GM19238 (cell line): ENCODE measurements around the gene VSNL1.
"Not testable (repeated sequence)": the region's sequence is repeated elsewhere in the genome, so short reads cannot be mapped to it uniquely, and the experiment has no call there.

Experiments
- DNase-seq: peaks from one replicate; pipeline ENCODE4 v3.0.0; 2011; ENCODE audit warnings: low spot score; ENCODE audit not compliant: insufficient read length

The VSNL1 gene

DNA sequence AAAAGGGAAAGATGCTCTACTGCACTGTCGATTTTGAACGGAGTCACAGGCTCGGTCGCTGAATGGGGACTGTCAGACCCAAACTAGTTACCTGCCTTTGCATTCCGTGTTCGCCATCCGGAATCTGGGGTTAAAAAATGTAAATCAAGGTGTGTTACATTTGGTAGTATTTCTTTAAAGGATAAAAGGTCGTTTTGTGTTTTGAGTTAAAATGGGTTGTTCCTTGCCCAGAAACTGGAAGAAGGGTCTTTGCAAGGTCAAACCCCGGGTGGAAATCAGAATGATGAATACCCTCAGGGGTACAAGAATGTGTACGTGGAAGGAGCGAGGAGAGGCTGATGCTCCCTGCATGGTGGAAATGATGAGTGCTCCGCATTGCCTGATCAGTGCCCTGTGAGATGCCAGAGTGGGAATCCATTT is 1.0 kb downstream of the VSNL1 start:
- no peak for DNase-seq

DNA sequence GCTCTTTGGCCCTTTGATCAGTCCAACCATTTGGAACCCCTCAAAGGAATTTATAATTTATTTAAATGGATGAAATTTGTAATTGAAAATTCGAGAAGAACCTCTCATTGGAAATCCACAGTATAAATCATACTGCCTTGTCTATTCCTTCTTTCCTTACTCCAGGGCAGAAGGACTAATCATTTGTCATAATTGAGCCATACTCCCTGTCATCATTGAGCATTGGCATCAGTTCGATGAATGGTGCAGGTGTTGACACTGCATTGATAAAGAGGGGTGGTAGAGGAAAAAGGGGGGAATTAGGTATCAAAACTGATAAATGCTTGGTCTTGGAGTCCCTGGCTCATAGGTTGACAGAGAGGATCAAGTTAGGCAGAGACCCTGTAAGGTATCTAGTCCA is 2.0 kb downstream of the VSNL1 start:
- no peak for DNase-seq

DNA sequence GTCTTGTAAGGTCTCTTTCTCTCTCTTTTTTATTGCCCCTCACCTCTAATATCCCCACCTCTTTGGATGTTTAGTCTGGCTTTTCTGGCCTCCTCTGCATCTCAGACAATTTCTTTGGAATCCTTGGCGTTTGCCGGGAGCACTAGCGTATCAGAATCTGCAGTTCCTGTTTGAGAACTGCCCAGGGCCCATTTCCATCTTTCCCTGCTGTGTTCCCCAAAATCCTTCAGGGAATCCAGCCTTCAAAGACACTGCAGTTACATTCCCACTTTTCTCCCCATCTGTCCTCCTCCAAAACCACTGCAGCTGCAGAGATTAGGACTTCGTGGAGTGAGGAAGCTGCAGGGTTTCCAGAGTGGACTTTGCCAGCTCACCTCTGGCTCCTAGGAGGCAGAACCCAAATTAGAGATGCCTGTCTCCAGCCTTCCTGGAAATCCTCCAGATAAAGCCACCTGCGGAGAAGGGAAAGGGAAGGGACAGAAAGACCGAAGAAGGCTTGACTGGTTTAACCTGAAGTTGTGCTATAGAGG is 2.7 kb downstream of the VSNL1 start:
- DNase-seq = no peak

DNA sequence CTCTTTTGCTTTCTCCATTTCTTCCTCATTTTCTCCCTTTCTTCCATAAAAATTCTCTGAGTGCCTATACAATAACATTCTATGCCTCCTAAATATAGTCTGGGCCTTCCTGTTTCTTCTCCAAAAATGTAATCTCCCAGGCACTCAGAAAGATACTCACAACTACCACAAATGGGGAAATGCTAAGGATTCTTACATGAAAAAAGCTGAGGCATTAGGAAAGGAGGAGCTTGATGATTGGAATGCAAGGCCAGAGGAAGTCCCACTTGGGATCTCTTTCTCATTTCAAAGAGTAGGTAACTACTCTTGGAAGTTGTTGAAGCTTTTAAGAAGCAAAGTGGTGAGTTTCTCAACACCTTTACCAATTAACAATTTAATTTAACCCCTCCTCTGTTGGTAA is 3.4 kb downstream of the VSNL1 start:
- DNase-seq = no peak

DNA sequence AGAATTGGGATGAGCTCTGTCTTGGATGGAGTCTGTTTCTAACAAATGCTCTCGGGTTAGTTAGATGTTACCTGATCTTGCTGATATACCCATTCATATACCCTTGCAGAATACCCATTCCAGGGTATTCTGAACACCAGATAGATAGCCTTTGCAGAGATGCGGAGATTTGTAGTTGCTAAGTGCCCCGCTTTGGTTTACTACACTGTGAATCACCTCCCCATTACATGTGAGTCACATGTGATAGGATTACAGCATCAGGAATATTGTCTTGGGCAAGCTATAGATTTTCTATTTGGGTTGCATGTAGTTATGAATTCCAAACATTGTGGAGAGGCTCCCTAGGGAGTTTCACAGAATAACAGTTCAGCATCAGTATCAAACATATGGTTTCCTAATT is 3.8 kb downstream of the VSNL1 start:
- DNase-seq = no peak

DNA sequence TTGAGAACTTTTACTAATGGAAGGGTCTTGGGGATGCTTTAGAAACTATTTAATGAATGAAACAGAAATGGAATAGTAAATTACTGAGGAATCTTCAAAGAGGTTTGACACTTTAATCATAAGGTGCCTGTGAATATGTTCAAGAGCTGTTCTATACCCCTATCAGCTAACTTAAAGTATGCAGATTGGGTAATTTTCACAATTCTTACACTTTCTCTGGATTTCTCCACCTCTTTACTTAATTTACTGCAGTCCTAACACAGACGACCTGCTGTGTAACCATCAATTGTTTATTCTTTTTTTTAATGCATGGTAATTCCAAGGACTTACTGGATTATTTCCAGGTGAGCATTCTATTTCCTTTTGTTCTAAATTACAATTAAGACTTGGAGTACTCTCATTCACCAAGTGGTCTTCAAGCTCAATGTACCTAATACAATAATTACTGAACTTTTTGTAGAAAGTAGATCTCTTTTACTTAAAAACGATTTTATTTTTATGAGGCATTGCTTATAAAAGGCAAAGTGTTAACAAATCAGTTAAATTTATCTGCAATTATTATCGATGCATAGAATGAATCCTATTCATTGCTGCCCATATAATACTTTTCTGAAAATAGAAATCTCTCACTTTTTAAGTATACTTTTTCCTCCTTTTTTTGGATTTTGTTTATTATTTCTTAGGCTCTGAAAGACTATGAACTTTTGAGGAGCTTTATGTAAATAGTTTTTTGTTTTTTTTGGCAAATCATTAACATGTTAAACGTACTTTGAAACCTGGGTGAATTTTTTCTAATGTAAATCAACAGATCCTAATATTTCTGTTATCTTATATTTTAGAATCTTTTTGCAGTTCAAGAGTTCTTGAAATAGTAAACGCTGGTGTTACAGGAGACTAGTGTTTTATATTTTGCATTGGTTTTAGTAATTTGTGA is 5.5 kb downstream of the VSNL1 start:
- DNase-seq = no peak

DNA sequence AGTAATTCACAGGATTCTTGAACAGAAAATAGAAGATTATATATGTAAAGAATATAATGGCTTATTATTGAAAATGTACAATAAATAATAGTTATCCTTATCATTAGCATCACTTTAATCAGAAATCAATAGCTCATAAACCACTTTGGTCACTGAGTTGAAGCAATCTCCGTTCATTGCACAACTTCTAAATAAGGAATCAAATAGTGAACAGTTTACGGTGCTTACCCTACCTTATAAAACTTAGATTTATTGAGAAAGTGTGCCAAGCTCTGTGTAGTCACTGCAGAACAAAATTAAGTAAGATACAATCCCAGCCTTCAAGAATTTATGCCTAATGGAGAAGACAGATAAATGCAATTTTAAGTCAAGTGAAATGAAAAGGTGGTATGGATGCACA is 6.7 kb downstream of the VSNL1 start:
- no peak for DNase-seq

DNA sequence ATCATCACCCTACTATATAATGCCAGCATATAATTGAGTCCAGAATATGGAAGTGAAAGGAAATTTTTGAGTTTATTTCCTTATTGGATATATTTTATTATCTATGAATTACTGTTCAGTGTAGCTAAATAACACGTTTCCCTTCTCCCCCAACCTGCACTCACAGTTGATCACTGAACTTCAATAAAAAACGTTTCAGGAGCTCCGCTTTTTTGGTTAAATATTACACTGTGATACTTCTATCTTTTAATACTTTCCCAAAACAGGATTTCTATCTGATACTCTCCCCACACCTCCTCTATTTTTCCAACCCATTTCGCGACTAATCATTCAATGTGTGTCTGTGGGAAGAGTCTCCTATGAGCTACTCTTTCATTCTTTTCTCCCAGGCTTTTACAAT is 7.2 kb downstream of the VSNL1 start:
- no peak for DNase-seq

DNA sequence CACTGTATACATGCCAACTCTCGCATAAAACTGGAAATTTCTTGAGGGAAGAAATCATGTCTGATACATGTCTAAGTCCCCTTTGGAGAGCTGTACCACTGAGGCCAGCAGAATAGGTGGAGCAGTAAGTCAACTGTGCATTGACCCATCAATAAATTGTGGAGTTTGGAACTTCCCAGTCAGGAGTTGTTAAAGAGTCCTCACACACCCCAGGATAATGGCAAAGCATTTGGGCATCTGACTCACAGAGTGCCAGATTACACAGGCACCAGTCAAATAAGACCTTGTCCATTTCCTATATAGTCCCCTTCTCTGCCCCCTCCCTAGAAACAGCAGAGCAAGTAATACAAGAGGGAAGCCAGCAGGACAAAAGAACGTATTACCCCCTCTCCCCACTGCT is 10.4 kb downstream of the VSNL1 start:
- no peak for DNase-seq

DNA sequence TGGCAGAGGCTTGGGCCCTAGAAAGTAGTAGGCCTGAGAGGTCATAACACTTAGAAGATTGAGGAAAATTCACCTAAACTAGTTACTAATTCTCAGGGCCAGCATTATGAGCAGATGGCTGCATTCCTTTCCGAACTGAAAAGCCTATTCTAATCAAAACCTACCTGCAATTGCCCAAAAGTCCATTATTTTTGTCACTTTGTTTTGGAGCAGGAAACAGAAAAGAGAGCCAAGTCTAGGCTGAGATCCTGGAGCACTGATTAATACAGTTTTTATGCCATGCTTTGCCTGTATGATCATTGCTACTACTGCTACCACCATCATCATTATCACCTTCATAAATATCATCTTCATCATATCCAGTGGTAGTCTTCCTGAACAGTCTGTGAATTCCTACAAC is 14.7 kb downstream of the VSNL1 start:
- DNase-seq = no peak

DNA sequence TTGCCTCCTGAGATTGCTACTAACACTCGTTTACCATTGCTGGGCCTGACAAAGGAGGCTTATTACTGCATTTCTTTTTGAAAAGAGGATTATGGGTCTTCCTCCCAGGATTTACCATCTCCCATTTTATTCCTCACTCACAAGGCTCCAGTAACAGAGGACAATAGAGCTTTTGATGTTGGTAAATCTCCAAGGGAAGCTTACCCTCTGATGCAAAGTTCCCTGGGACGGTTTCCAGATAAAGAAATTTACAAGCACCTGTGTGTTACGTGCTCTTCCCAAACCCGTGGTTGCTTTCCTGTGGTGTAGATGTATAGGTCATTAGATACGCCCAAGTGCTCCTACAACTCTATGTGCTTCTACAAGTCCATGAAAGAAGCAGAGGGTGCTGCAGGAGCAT is 17.1 kb downstream of the VSNL1 start:
- DNase-seq = no peak

DNA sequence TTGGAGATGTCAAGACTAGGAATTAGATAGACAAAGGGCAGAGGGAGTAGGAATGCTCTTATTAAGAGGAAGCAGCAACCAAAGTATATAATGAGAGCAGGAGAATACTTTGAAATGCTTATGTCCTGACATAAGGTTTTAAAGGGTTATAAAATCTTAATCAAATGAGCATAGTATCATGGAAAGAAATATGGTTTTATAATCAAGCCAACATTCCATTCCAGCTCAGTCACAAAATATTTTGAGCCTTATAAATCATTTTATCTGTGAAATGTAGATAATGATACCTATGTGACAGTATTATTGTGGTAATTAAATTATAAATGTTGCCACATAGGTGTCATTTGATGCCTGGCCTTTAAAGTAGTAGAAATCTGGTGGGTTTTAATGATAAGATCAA is 17.6 kb downstream of the VSNL1 start:
- no peak for DNase-seq

DNA sequence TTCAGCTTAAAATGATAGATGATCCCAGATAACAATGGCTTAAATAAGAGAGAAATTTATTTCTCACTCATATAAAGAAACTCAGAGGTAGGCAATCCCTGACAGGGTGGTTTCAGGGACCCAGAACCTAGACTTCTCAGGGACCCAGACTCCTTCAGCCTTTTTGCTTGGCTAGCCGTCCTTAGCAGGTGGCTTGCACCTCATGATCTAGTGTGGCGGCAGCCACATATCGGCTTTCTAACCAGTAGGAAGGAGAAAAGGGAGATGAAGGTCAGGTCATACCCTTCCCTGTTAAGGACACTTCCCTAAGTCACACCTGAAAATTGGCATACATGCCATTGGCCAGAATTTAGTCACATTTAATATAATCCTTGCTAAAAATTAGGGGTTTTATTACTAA is 18.4 kb downstream of the VSNL1 start:
- no peak for DNase-seq

DNA sequence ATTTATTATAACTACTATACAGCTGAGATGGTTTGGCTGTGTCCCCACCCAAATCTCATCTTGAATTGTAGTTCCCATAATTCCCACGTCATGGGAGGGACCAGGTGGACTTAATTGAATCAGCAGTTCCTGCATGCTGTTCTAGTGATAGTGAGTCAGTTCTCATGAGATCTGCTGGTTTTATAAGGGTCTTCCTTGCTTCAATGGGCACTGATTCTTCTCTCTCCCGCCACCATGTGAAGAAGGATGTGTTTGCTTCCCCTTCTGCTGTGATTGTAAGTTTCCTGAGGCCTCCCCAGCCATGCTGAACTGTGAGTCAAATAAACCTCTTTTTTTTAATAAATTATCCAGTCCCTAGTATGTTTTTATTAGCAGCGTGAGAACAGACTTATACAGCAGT is 25.2 kb downstream of the VSNL1 start:
- not testable (repeated sequence) for DNase-seq

DNA sequence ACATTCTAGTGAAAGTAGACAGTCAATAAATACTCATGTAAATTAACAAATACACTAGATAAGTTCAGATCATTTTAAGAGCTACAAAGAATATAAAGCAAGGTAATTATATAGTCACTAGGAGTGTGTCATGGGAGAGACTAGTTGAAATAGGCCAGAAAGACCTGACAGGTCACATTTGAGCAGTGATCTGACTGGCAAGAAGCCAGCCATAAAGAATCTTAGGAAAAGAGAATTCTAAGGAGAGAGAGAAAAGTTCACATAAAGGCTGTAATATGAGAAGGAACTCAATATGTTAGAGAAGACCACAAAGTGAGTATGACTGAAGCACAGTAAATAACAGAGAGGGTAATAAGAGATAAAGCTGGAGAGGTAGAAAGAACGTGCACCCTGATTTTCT is 31.2 kb downstream of the VSNL1 start:
- no peak for DNase-seq

DNA sequence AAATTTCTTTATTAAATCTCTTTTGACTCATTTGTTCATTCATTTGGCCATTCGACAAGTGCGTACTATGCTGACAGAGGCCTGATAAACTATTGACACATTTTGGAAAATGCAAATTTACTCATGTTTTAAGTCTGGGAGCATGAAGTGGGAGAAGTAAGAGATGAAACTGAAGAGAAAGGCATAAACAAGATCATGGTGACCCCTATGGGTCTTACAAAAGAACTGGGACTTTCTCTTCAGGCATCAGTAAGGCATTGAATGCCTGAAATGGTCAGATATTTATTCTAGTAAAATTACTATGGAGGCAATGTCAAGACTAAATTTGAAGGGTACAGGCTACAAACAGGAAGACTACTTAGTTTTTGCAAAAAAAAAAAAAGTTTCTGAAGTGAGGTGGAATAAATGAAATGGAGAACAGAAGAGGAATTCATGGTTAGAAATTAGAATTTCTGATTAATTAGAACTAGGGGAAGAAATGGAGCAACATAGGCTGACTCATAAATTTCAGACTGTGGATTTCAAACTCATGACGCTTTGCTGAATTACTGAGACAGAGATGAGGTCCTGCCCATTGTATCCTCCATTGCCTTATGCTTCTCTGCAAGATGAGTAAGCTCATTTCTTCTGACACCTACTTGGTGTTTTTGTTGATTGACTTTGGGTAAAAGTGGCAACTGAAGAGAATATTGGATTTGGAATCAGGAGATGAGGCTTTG is 32.7 kb downstream of the VSNL1 start:
- DNase-seq = no peak

DNA sequence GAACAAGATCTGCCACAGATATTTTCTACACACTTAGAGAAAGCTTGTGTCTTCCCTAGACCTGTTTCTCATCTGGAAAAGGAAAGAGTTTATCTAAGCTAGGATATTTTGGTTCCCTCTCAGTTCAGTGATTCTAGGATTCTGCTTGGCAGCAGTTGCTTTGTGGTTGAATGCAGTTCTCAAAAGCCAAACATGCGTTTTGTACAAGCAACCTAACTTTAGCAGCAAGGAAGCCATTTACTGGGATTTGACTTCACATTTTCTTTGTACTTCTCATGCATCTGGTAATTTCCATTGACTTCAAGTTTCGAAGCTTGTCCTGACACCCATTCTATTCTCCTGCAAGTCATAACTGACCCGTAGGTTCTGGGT is 33.3 kb downstream of the VSNL1 start:
- no peak for DNase-seq

DNA sequence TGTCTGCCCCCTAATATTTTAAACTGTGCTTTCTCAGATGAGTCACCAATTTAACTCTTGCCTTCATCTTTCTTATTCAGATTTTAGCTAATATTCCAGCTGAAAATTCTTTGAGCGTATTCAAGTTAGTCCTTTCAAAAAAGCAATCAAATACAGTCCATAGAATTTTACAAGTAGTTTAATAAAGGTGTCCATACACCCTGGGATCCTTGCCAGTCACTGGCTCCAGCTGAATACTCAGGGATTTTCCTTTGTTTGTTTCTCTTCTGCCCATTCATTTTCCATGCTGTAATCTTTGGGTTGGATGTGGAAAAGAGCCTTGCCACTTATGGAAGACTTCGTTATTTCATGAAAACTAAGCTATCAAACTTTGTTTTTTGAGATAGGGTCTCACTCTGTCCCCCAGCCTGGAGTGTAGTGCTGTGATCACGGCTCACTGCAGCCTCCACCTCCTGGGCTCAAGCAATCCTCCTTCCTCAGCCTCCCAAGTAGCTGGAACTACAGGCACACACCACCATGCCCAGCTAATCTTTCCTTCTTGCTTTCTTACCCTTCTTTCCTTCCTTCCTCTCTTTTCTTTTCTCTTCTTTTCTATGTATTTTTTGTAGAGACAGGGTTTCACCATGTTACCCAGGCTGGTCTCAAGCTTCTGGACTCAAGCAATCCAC is 34.0 kb downstream of the VSNL1 start:
- no peak for DNase-seq

DNA sequence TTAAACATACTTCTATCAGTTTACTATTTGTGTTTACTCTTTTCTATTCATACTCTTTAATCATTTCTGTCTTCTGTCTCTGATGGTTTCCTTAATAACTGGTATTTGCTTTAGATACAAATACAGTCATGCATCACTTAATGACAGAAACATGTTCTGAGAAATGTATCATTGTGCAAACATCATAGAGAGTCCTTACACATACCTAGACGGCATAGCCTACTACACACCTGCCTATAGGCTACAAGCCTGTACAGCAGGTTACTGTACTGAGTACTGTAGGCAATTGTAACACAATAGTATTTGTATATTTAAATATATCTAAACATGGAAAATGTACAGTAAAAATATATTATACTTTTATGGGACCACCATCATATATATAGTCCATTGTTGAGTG is 36.3 kb downstream of the VSNL1 start:
- no peak for DNase-seq

DNA sequence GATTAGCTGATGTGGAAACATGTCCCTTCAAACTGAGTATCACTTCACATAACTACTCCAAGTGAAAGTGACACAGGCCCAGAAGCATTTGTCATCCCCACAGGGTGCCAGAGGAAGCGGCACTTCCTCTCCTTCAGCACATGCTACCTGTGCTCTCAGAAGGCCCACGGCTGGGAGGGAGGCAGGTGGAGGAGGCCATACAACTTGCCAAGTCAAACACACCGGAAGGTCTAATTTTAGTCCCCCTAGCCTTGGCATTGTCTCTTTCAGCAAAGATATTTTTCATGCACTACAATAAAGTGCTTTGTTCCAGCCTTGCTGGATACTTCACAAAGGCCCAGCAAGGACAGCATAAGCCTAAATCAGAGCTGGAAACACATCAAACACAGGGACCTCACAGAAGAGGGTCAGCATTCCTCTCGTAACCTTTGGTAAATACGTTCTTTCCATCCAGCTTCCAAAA is 38.0 kb downstream of the VSNL1 start:
- DNase-seq = no peak

DNA sequence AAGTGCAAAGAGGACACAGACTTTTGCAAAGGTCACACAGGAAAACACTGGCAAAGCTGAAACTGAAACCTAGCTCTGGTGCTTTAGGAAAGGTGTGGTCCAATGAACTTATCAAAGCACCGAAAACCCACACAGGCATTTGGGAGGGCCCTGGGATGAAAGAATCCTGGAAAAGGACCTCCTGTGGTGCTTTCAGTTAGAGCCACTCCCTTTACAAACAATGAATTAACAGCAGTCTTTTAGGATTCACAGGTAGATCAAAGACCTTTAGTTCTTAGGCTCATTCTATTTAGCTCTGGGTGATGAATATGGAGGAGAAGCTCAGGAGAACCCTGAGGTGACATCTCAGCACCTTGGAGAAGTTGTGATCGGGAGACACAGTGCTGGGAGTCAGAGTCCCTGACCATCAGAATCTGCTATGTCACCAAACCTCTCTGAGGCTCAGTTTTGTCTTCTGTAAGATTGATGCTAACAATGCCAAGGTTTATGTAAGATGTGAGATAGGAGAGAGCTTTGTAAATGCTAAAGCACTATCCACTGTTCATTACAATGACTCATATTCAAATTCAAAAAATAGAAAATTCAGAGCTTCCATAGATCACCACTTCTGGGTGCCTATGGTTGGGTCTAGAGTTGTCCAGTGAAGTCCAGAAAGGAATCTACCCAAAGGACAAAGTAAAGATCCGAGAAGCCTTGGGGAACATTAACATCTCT is 39.3 kb downstream of the VSNL1 start:
- no peak for DNase-seq
